Hematopoietic multipotent progenitor cell (in vitro differentiated cells): ENCODE data around the gene TNIP1. TPM values are rescaled to one million over a fixed set of nuclear protein-coding genes. Genes with fewer than 3 reads are reported as not detected.

Experiments
- DNase-seq, 3 donors: peaks; one replicate each; pipeline ENCODE4 v3.0.0-alpha.2; 2011 to 2015; ENCODE audit warnings: low read depth in 2 of 3, low spot score in 2 of 3
- total RNA-seq: library from RNA; depleted of rRNA; stranded (reverse); fragments of >200 nt; gene quantifications from one replicate; pipeline ENCODE4 v1.2.3, GENCODE V29; 2012

Gene TNIP1
- total RNA-seq, 1 donor, result 123 TPM

- peak in 1 of 3 donors; percentile 37 for DNase-seq
Measured at GRCh38 chr5:151085517-151086041, 4.7 kb upstream of the TNIP1 start.

GRCh38 chr5:151084363-151084762 is 3.5 kb upstream of the TNIP1 start:
- no peak for DNase-seq

GRCh38 chr5:151083081-151083676 is 2.3 kb upstream of the TNIP1 start:
- DNase-seq, result peak in 2 of 3 donors; percentile 60 to 79

GRCh38 chr5:151082282-151082902 is 1.6 kb upstream of the TNIP1 start:
- DNase-seq, result no peak

GRCh38 chr5:151081431-151082281 is 822 bp upstream of the TNIP1 start:
- DNase-seq, result no peak

GRCh38 chr5:151079838-151080612 is 809 bp downstream of the TNIP1 start:
- DNase-seq, result no peak

GRCh38 chr5:151078490-151079262 is 2.2 kb downstream of the TNIP1 start:
- no peak for DNase-seq

- DNase-seq, result no peak
Measured at GRCh38 chr5:151077967-151078366, 2.9 kb downstream of the TNIP1 start.

- no peak for DNase-seq
Measured at GRCh38 chr5:151077419-151077818, 3.4 kb downstream of the TNIP1 start.

GRCh38 chr5:151076616-151077015 is 4.2 kb downstream of the TNIP1 start:
- no peak for DNase-seq

GRCh38 chr5:151075698-151076331 is 5.0 kb downstream of the TNIP1 start:
- DNase-seq, result no peak

GRCh38 chr5:151074557-151074956 is 6.3 kb downstream of the TNIP1 start:
- no peak for DNase-seq

- no peak for DNase-seq
Measured at GRCh38 chr5:151073280-151073679, 7.6 kb downstream of the TNIP1 start.

- no peak for DNase-seq
Measured at GRCh38 chr5:151072630-151073025, 8.2 kb downstream of the TNIP1 start.

- DNase-seq, result no peak
Measured at GRCh38 chr5:151071848-151072629, 8.8 kb downstream of the TNIP1 start.

GRCh38 chr5:151071021-151071420 is 9.8 kb downstream of the TNIP1 start:
- DNase-seq, result no peak

- no peak for DNase-seq
Measured at GRCh38 chr5:151070449-151070848, 10.4 kb downstream of the TNIP1 start.

- DNase-seq, result peak in 1 of 3 donors; percentile 70
Measured at GRCh38 chr5:151068433-151069197, 12.2 kb downstream of the TNIP1 start.
